Vagina (tissue), 2 donors: ENCODE measurements around the gene SPPL2C. TPM values are rescaled to one million over a fixed set of nuclear protein-coding genes. Genes with fewer than 3 reads are reported as not detected.

Experiments used
- DNase-seq, 2 donors: peaks; one replicate each; pipeline ENCODE4 v3.0.0-alpha.2; 2017; ENCODE audit errors: extremely low spot score in 2 of 2
- H3K27ac ChIP-seq: fragments of 200-600 bp; sonication (generic); one replicate; pipeline ENCODE4 v1.5.1; 2019
- H3K27me3 ChIP-seq: fragments of 200-600 bp; sonication (generic); one replicate; pipeline ENCODE4 v1.5.1; 2019
- H3K36me3 ChIP-seq, 2 donors: fragments of 200-600 bp; sonication (generic); one replicate each; pipeline ENCODE4 v1.5.1; 2017 to 2019
- H3K4me1 ChIP-seq: fragments of 200-600 bp; sonication (generic); one replicate; pipeline ENCODE4 v1.5.1; 2019
- H3K4me3 ChIP-seq, 2 donors: fragments of 200-600 bp; sonication (generic); 1 replicate in 1 of 2; 2 replicates in 1 of 2; pipeline ENCODE4 v1.5.1; 2016 to 2019
- H3K9me3 ChIP-seq: fragments of 200-600 bp; sonication (generic); one replicate; pipeline ENCODE4 v1.5.1; 2019
- POLR2A ChIP-seq, 2 donors: fragments of 450-650 bp; IDR thresholded peaks; one replicate each; pipeline ENCODE4 v1.6.1; 2017; ENCODE audit warnings: antibody characterized with exemption in 2 of 2, mild to moderate bottlenecking in 2 of 2, moderate library complexity in 2 of 2
- POLR2AphosphoS5 ChIP-seq, 2 donors: sonication (generic); formaldehyde crosslinking; IDR thresholded peaks; one replicate each; pipeline ENCODE4 v1.9.0; 2017; ENCODE audit warnings: antibody characterized with exemption in 2 of 2, mild to moderate bottlenecking in 2 of 2, low read depth in 1 of 2; ENCODE audit not compliant: insufficient read depth in 1 of 2
- intact Hi-C: fragments of 100-400 bp; cut with DNase I; formaldehyde crosslinking; loops from one replicate; pipeline ENCODE4 v1.15.1; 2023
- total RNA-seq: library from RNA; depleted of rRNA; stranded (reverse); fragments of >200 nt; gene quantifications from one replicate; pipeline ENCODE4 v1.2.3, GENCODE V29; 2016
- TF ChIP-seq, protein P1 (sequence below), 3 experiments: fragments of 450-650 bp in 2 of 3; fragments of 200-600 bp in 1 of 3; sonication (generic) in 1 of 3; IDR thresholded peaks; one replicate each; pipeline ENCODE4 v1.5.1; 2017 to 2019; ENCODE audit warnings: antibody characterized with exemption in 3 of 3, mild to moderate bottlenecking in 2 of 3, moderate library complexity in 2 of 3

SPPL2C gene
- total RNA-seq, 1 donor from 2014 or later = not detected

DNA sequence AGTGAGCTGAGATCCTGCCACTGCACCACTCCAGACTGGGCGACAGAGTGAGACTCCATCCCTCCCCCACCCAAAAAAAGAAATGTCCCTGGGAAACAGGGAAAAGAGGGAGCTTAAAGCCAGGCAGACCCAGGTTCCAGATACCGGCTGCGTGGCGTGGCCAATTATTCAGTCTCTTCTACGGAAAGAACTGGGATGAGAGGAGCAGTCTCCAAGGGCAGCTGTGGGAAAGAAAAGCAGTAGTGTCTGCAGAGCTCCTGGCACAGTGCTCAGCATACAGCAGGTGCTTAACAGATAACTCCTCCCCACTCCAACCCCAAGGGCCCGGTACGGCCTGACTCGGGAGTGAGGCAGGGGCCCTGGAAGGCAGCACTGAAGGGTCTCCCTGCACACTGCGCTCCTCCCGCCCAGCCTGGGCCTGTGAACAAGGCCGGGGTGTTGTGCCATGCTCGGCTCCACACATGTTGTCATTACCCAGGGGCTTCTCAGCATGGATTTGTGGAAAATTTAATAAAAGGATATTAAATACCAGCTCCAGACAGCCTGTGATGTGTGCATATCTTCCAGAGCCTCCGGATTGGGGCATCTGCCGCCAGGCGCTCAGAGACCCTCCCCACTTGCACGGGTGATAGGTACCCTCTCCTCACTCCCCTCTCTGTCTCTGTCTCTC lies 17.6 kb upstream of the SPPL2C start:
- intact Hi-C loops = no loop called here

DNA sequence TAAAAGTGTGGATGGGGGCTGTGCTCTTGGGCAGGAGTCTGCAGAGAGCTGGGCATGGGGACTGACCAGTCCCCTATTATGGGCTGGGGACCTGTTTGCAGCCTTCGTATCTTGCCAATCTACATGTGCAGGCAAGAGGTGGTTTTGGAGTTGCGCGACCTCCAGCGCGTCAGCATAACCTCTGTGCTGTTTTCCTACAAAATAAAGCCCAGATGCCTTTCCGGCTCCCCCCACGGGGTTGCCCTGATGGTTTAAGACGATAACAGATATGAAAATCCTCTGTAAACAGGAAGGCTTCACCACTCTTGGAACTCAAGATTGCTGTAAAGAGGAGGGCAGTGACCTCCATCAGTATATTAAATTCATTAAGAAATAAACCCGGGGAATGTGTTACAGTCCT lies 16.5 kb upstream of the SPPL2C start:
- H3K27ac ChIP-seq = no peak overlapping the region
- no peak overlapping the region for H3K4me3 ChIP-seq
- intact Hi-C loops = no loop called here
- no peaks in the 10 kb centered on the region for H3K36me3 ChIP-seq
- no peak for DNase-seq
- TF ChIP-seq, protein P1, sequence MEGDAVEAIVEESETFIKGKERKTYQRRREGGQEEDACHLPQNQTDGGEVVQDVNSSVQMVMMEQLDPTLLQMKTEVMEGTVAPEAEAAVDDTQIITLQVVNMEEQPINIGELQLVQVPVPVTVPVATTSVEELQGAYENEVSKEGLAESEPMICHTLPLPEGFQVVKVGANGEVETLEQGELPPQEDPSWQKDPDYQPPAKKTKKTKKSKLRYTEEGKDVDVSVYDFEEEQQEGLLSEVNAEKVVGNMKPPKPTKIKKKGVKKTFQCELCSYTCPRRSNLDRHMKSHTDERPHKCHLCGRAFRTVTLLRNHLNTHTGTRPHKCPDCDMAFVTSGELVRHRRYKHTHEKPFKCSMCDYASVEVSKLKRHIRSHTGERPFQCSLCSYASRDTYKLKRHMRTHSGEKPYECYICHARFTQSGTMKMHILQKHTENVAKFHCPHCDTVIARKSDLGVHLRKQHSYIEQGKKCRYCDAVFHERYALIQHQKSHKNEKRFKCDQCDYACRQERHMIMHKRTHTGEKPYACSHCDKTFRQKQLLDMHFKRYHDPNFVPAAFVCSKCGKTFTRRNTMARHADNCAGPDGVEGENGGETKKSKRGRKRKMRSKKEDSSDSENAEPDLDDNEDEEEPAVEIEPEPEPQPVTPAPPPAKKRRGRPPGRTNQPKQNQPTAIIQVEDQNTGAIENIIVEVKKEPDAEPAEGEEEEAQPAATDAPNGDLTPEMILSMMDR (IDR thresholded peaks at IDR 0.05) = no peak
- no peak for TF ChIP-seq POLR2AphosphoS5 (IDR thresholded peaks at IDR 0.05; ENCODE audit: insufficient read depth in 1 of 2, low read depth in 1 of 2)
- TF ChIP-seq POLR2A (IDR thresholded peaks at IDR 0.05) = no peak
- no peaks in the 10 kb centered on the region for H3K27me3 ChIP-seq
- no peaks in the 10 kb centered on the region for H3K4me1 ChIP-seq
- no peaks in the 10 kb centered on the region for H3K9me3 ChIP-seq

More for the DNA sequence above, 17.6 kb upstream of the SPPL2C start:
- H3K4me3 ChIP-seq = no peak overlapping the region
- no peak for DNase-seq
- no peaks in the 10 kb centered on the region for H3K27me3 ChIP-seq
- no peaks in the 10 kb centered on the region for H3K36me3 ChIP-seq
- H3K27ac ChIP-seq = no peak overlapping the region
- no peaks in the 10 kb centered on the region for H3K9me3 ChIP-seq
- no peaks in the 10 kb centered on the region for H3K4me1 ChIP-seq
- TF ChIP-seq POLR2AphosphoS5 (IDR thresholded peaks at IDR 0.05; ENCODE audit: insufficient read depth in 1 of 2, low read depth in 1 of 2) = no peak
- TF ChIP-seq, protein P1 (IDR thresholded peaks at IDR 0.05) = no peak
- TF ChIP-seq POLR2A (IDR thresholded peaks at IDR 0.05) = no peak

DNA sequence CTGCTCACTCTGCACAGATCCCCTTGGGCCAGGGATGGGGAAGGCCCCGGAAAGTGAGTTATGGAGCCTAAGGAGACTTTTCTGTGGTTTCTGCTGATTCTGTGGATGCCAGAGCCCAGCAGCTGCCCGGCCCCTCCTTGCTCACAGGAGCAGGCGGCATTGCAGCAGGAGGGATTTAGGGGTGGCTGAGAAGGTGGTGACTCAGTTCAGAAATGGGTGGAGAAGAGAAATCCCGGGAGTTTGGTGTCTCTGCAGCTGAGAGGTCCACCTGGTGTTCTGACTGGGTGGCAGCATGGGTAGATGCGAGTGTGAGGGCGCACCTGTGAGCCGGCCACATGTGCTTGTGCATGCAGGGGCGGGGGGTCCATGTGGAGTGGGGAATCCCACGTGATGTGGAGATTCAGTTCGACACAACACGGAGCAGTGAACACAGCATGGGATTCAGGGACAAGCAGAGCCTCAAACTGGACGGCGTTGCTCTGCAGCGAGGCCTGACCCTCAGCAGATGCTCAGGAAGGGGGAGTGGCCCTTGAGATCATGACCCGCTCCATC lies 16.0 kb upstream of the SPPL2C start:
- H3K27me3 ChIP-seq = no peaks in the 10 kb centered on the region
- intact Hi-C loops = no loop called here

DNA sequence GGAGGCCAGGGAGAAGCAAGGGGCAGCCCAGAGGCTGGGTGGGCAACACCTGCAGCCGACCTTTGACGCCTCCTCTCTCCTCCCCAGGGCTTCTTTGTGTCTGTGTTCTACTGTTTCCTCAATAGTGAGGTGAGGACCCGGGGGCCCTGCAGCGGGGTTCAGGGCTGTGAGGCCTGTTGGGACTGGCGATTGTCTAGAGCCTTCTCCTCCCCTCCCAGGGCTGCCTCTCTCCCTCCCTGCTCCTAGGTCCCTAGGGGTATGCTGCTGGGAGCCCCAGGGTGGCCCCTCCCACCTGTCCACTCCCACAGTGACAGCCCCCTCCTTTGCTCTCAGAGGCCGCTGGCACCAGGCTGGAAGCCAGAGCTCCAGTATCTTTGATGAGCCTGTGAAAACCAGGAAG lies 10.8 kb upstream of the SPPL2C start:
- intact Hi-C loops = no loop called here
- H3K36me3 ChIP-seq = no peaks in the 10 kb centered on the region
- H3K27me3 ChIP-seq = no peaks in the 10 kb centered on the region
- H3K4me3 ChIP-seq = no peak overlapping the region
- DNase-seq = no peak
- no peaks in the 10 kb centered on the region for H3K4me1 ChIP-seq
- H3K9me3 ChIP-seq = no peaks in the 10 kb centered on the region
- H3K27ac ChIP-seq = no peak overlapping the region
- TF ChIP-seq, protein P1 (IDR thresholded peaks at IDR 0.05) = no peak
- no peak for TF ChIP-seq POLR2A (IDR thresholded peaks at IDR 0.05)
- TF ChIP-seq POLR2AphosphoS5 (IDR thresholded peaks at IDR 0.05; ENCODE audit: insufficient read depth in 1 of 2, low read depth in 1 of 2) = no peak

More for the DNA sequence above, 16.0 kb upstream of the SPPL2C start:
- Histone ChIP-seq H3K36me3 (no peaks in the 10 kb centered on the region), H3K4me3 (no peak overlapping the region), H3K4me1 (no peaks in the 10 kb centered on the region), H3K27ac (no peak overlapping the region), H3K9me3 (no peaks in the 10 kb centered on the region)
- TF ChIP-seq, protein P1 (IDR thresholded peaks at IDR 0.05) = no peak
- no peak for DNase-seq
